Urinary bladder (tissue), 4 donors: ENCODE measurements around the gene TESK2. TPM values are rescaled to one million over a fixed set of nuclear protein-coding genes. Genes with fewer than 3 reads are reported as not detected.
A peak's percentile ranks its signal among the peaks of the same experiment; 100 is the strongest.

Experiments used
- DNase-seq: peaks from one replicate; pipeline ENCODE4 v3.0.0-alpha.2; 2015; ENCODE audit errors: extremely low spot score
- H3K27ac ChIP-seq: one replicate; pipeline ENCODE4 v1.5.1; 2013; ENCODE audit warnings: low read depth, mild to moderate bottlenecking, moderate library complexity
- H3K36me3 ChIP-seq: one replicate; pipeline ENCODE4 v1.6.1; 2013; ENCODE audit warnings: mild to moderate bottlenecking, moderate library complexity; ENCODE audit not compliant: insufficient read depth
- H3K4me1 ChIP-seq: one replicate; pipeline ENCODE4 v1.6.1; 2013; ENCODE audit warnings: mild to moderate bottlenecking, moderate library complexity; ENCODE audit not compliant: insufficient read depth
- H3K4me3 ChIP-seq: one replicate; pipeline ENCODE4 v1.5.1; 2013; ENCODE audit warnings: low read depth, low read length
- WGBS: extraction: QIAGEN DNeasy Blood & Tissue Kit; methylation state at CpG from one replicate; pipeline ENCODE4 v1.1.7; 2013; 5-methylcytosine and 5-hydroxymethylcytosine counted together
- polyA plus RNA-seq: library from polyadenylated mRNA; stranded (reverse); fragments of 200-250 nt; gene quantifications from one replicate; pipeline ENCODE4 v1.2.3, GENCODE V29; 2013
- total RNA-seq: library from RNA; depleted of rRNA; stranded (reverse); fragments of >200 nt; gene quantifications from one replicate; pipeline ENCODE4 v1.2.3, GENCODE V29; 2014
- donor health status: healthy with polysubstance abuse.
- donor health status: healthy.

TESK2 gene
- total and polyA plus RNA-seq, 2 donors, result 3.2 to 5.7 TPM

GRCh38 chr1:45442272-45442671, 48.7 kb downstream of the TESK2 start:
- H3K4me3 ChIP-seq, result no peak overlapping the region

GRCh38 chr1:45437323-45437722, 53.6 kb downstream of the TESK2 start:
- Histone ChIP-seq H3K4me3 (no peak overlapping the region), H3K27ac (no peak overlapping the region), H3K4me1 (no peaks in the 10 kb centered on the region), H3K36me3 (no peaks in the 10 kb centered on the region)
- no peak for DNase-seq

More at GRCh38 chr1:45442272-45442671, 48.7 kb downstream of the TESK2 start:
- no peaks in the 10 kb centered on the region for H3K36me3 ChIP-seq
- H3K27ac ChIP-seq, result no peak overlapping the region
- peaks cover 1% of the 10 kb centered on the region for H3K4me1 ChIP-seq
- DNase-seq, result no peak
- WGBS, result 57% methylated on average over 3 of the region's 3 CpGs

DNA sequence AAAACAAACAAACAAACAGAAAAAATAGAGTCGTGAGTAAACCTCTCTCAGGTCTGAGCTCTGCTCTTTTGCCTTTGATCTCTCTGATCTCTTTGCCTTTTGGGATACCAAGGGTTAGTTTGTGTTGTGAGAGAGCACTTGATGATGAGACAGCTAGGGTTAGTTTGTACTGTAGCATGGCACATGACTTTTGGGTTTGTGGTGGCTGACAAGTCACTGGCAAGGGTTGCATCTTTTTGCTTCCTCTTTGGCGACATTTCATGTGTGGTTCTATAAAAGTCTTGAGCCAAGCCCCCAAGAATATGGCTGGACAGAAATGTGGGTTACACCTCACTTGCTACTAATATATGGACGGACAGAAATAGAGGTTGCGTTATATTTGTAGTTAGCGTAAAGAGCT, 60.5 kb downstream of the TESK2 start:
- H3K36me3 ChIP-seq, result no peaks in the 10 kb centered on the region
- no peak overlapping the region for H3K27ac ChIP-seq
- 94% methylated on average over 5 of the region's 5 CpGs for WGBS
- H3K4me3 ChIP-seq, result no peak overlapping the region
- no peak for DNase-seq
- H3K4me1 ChIP-seq, result no peaks in the 10 kb centered on the region

DNA sequence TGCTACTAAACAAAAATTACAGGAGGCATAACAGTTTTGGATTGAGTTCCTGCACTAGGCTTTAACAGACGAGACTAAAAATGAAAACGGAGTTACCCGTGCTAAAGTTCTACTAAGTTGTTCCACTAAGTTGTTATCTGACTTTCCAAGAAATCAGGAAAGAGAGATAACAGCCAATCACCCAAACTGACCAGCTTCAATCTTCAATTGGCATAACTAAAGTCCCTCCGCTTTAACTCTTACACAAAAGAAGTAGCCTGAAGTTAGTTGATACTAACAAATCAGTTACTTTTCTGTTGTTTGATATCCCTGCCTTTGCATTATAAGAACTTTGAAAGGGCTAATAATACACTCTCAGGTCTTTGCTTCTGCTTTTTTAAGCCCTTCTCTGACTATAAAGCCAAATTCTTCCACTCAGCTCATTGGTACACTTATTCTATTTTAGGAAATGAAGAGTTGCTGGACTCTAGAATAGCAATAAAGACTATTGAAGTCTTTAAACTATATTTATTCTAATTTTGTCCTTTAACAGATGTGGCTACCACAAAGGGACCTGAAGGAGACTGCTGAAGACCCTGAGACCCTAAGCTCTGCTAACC, 61.3 kb downstream of the TESK2 start:
- no peak overlapping the region for H3K4me3 ChIP-seq
- H3K27ac ChIP-seq, result no peak overlapping the region
- no peak for DNase-seq
- H3K36me3 ChIP-seq, result no peaks in the 10 kb centered on the region
- H3K4me1 ChIP-seq, result no peaks in the 10 kb centered on the region
- 60% methylated on average over 4 of the region's 4 CpGs for WGBS

DNA sequence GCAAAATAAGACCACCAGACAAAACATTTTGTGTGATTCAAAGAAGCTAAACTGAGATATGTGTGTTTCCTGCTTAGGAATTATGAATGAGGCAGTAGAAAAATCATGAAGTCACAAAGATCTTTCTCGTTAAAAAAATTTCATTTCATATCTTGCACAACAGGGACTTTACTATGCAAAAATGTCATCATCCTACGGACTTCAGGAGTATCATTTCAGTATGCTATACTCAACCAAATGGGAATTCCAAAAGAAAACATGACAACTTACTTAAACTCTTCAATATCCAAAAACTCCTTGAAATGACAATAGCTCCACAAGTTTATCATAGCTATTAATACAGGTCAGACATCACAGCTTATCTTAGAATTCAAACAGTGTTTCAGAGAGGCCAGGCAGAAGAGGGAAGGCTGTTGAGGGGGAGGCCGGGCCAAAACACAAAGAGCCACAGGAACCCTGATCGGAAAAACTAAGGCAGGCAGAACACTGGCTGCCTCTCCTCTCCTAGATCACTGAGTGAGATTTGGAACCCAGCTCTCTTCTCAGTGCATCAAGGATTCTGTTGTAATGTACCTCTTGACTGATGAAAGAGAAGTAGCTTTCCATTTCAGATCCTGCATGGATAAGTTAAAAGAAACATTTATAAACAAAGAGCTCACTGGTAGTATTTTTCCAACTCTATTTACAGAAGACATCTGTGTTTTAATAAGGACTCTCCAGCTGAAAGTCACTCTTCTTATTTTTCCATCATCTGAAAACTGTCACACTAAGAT, 66.9 kb downstream of the TESK2 start:
- no peaks in the 10 kb centered on the region for H3K36me3 ChIP-seq
- WGBS, result 43% methylated on average over 4 of the region's 4 CpGs
- H3K27ac ChIP-seq, result no peak overlapping the region
- no peaks in the 10 kb centered on the region for H3K4me1 ChIP-seq
- no peak for DNase-seq
- no peak overlapping the region for H3K4me3 ChIP-seq

- Histone ChIP-seq H3K36me3 (no peaks in the 10 kb centered on the region), H3K4me3 (no peak overlapping the region), H3K4me1 (no peaks in the 10 kb centered on the region), H3K27ac (no peak overlapping the region)
- 97% methylated on average over 2 of the region's 2 CpGs for WGBS
- DNase-seq, result no peak
These were observed 69.0 kb downstream of the TESK2 start for GRCh38 chr1:45421935-45422334.

DNA sequence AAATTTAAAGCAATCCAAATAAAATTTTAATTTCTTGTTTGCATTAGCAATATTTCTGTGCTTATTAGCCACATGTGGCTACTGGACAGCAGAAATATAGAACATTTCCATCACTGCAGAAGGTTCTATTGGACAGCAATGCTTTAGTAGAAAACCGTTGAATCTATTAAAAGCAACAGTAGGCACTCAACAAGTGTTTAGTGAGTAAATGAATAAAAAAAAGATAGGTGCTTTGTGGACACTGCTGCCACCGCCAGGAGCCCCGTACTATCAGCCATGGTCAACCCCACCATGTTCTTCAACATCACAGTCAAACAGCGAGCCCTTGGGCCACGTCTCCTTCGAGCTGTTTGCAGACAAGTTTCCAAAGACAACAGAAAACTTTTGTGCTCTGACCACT, 76.2 kb downstream of the TESK2 start:
- DNase-seq, result no peak
- no peak overlapping the region for H3K27ac ChIP-seq
- no peaks in the 10 kb centered on the region for H3K4me1 ChIP-seq
- WGBS, result 79% methylated on average over 6 of the region's 6 CpGs
- H3K4me3 ChIP-seq, result no peak overlapping the region
- no peaks in the 10 kb centered on the region for H3K36me3 ChIP-seq

GRCh38 chr1:45412899-45413298, 78.1 kb downstream of the TESK2 start:
- Histone ChIP-seq H3K27ac (no peak overlapping the region), H3K4me1 (no peaks in the 10 kb centered on the region), H3K4me3 (no peak overlapping the region), H3K36me3 (no peaks in the 10 kb centered on the region)
- DNase-seq, result no peak
- WGBS, result 81% methylated on average over 2 of the region's 2 CpGs

- no peak for DNase-seq
- Histone ChIP-seq H3K36me3 (no peaks in the 10 kb centered on the region), H3K27ac (peak overlapping the region; percentile 3), H3K4me1 (no peaks in the 10 kb centered on the region), H3K4me3 (no peak overlapping the region)
- 81% methylated on average over 3 of the region's 3 CpGs for WGBS
These were observed 79.5 kb downstream of the TESK2 start for GRCh38 chr1:45411510-45411899.

DNA sequence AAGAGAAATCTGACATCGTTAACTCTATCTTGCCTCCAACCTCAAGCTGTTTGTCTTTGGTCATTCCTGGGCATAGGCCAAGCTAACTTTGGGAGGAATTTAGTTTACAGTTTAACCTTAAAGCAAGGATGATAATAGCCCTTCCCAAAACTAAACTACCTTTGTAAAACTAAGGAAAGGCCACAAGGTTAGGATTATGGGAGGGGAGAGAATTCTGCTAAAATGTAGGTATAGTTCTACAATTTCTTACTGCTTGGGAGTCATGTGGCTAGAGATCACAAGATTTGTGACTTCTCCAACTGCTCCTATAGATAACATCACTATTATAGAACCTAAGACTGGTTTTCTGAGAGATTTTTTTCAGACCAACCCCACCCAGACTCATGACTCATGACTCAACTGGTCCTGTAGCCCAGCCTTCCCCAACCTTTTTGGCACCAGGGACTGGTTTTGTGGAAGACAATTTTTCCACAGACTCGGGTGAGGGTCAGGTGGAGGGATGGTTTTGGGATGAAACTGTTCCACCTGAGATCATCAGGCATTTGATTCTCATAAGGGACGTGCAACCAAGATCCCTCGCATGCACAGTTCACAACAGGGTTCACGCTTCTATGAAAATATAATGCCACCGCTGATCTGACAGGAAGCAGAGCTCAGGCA, 80.0 kb downstream of the TESK2 start:
- Histone ChIP-seq H3K27ac (peak overlapping the region; percentile 3), H3K36me3 (no peaks in the 10 kb centered on the region), H3K4me3 (no peak overlapping the region), H3K4me1 (no peaks in the 10 kb centered on the region)
- WGBS, result 86% methylated on average over 6 of the region's 6 CpGs
- DNase-seq, result no peak

DNA sequence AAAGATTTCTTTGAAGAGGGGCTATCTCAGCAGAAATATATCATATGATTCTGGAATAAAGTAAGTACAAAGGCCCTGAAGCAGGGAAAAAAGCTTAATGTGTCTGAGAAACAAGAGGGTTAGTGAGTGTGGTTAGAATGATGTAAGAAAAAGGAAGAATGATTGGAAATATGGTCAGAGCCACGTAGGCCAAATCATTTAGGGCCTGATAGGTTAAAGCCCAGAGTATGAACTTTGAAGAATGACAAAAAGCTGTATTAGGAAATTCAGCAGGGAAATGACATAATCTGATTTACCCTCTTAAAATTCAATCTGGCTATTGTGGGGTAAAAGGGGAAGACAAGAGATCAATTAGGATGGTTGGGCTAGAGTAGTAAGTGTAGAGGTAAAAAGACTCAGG, 81.7 kb downstream of the TESK2 start:
- no peak overlapping the region for H3K4me3 ChIP-seq
- no peak overlapping the region for H3K27ac ChIP-seq
- no peaks in the 10 kb centered on the region for H3K36me3 ChIP-seq
- no peak for DNase-seq
- 70% methylated on average over 1 of the region's 1 CpG for WGBS
- no peaks in the 10 kb centered on the region for H3K4me1 ChIP-seq

- H3K27ac ChIP-seq, result no peak overlapping the region
- 76% methylated on average over 4 of the region's 4 CpGs for WGBS
- no peaks in the 10 kb centered on the region for H3K36me3 ChIP-seq
- no peak for DNase-seq
- H3K4me1 ChIP-seq, result no peaks in the 10 kb centered on the region
- H3K4me3 ChIP-seq, result no peak overlapping the region
These were observed 83.2 kb downstream of the TESK2 start for GRCh38 chr1:45407629-45408287.

- no peak overlapping the region for H3K4me3 ChIP-seq
- no peaks in the 10 kb centered on the region for H3K4me1 ChIP-seq
- H3K27ac ChIP-seq, result no peak overlapping the region
- 94% methylated on average over 2 of the region's 2 CpGs for WGBS
- H3K36me3 ChIP-seq, result no peaks in the 10 kb centered on the region
- DNase-seq, result no peak
These were observed 85.3 kb downstream of the TESK2 start for GRCh38 chr1:45405636-45406035.

- Histone ChIP-seq H3K4me3 (no peak overlapping the region), H3K27ac (peak overlapping the region; percentile 10), H3K4me1 (no peaks in the 10 kb centered on the region), H3K36me3 (no peaks in the 10 kb centered on the region)
- 81% methylated on average over 1 of the region's 1 CpG for WGBS
- no peak for DNase-seq
These were observed 87.2 kb downstream of the TESK2 start for GRCh38 chr1:45403718-45404117.
